ENCODE data around the gene PXYLP1. TPM values are rescaled to one million over a fixed set of nuclear protein-coding genes. Genes with fewer than 3 reads are reported as not detected.

PXYLP1 gene
- total RNA-seq, 3 donors from 2014 or later (not counting 1 experiment from before 2014, with no cell fraction given): 13.0 to 32.4 (median 21.7) TPM

GRCh38 chr3:141234283-141234682 lies 2.7 kb downstream of the PXYLP1 start:
- Mint-ChIP-seq H3K9me3 (no peaks in the 10 kb centered on the region), H3K27ac (peak overlapping the region; percentile 34 to 47), H3K36me3 (no peaks in the 10 kb centered on the region), H3K4me1 (peaks cover 76 to 83% of the 10 kb centered on the region in 2 donors), H3K4me3 (peak overlapping the region; percentile 28), H3K27me3 (ENCODE audit: low read depth in 2 of 2) (no peaks in the 10 kb centered on the region)
- ATAC-seq (no peak), DNase-seq (no peak)
- Histone ChIP-seq H3K27ac (ENCODE audit: low read length) (no peak overlapping the region), H3K36me3 (ENCODE audit: control insufficient read depth, insufficient read depth, low read length) (no peaks in the 10 kb centered on the region), H3K4me1 (ENCODE audit: control insufficient read depth, insufficient read depth, low read length) (peaks cover 53% of the 10 kb centered on the region), H3K4me3 (ENCODE audit: low read length) (no peak overlapping the region), H3K27me3 (ENCODE audit: control insufficient read depth, insufficient read depth, low read length) (no peaks in the 10 kb centered on the region), H3K9me3 (ENCODE audit: control insufficient read depth, insufficient read depth, low read length) (no peaks in the 10 kb centered on the region)
- intact Hi-C loops (cut with micrococcal nuclease): loop anchor here (10.0 kb wide), 1 partner anchor 221 kb away; no protein-coding TSS in a partner anchor
- TF ChIP-seq, protein P1, sequence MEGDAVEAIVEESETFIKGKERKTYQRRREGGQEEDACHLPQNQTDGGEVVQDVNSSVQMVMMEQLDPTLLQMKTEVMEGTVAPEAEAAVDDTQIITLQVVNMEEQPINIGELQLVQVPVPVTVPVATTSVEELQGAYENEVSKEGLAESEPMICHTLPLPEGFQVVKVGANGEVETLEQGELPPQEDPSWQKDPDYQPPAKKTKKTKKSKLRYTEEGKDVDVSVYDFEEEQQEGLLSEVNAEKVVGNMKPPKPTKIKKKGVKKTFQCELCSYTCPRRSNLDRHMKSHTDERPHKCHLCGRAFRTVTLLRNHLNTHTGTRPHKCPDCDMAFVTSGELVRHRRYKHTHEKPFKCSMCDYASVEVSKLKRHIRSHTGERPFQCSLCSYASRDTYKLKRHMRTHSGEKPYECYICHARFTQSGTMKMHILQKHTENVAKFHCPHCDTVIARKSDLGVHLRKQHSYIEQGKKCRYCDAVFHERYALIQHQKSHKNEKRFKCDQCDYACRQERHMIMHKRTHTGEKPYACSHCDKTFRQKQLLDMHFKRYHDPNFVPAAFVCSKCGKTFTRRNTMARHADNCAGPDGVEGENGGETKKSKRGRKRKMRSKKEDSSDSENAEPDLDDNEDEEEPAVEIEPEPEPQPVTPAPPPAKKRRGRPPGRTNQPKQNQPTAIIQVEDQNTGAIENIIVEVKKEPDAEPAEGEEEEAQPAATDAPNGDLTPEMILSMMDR (IDR thresholded peaks at IDR 0.05): no peak
- 40% methylated on average over 3 of the region's 3 CpGs for WGBS (ENCODE audit: insufficient coverage)

DNA sequence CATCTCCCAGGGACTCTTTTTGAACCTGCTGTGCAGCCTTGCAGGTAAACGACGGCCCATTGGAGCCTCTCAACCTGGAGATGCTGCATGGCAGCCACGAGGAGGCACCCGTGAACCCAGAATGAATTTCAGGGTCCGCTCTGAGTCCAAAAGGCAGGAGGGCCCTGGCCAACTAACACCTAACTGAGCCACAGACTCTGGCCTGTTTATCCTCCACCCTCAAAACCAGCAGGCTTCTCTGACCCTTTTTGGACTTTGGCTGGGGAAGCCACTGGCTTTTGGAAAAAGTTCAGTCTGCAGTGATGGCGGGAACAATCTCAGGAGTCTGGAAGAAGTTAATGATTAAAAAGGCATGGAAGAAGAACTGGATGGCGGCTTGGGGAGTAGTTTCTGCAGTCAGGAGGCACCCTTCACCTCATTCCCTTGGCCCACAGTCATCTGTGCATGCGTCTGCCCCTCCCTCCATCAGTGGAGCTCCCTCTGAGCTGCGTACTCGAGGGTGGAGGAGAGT lies 4.1 kb downstream of the PXYLP1 start:
- Histone ChIP-seq H3K4me1 (ENCODE audit: control insufficient read depth, insufficient read depth, low read length) (peaks cover 48% of the 10 kb centered on the region), H3K27me3 (ENCODE audit: control insufficient read depth, insufficient read depth, low read length) (no peaks in the 10 kb centered on the region), H3K4me3 (ENCODE audit: low read length) (no peak overlapping the region), H3K36me3 (ENCODE audit: control insufficient read depth, insufficient read depth, low read length) (no peaks in the 10 kb centered on the region), H3K27ac (ENCODE audit: low read length) (no peak overlapping the region), H3K9me3 (ENCODE audit: control insufficient read depth, insufficient read depth, low read length) (no peaks in the 10 kb centered on the region)
- TF ChIP-seq, protein P1 (IDR thresholded peaks at IDR 0.05): no peak
- no peak overlapping the region for H3K27ac Mint-ChIP-seq
- intact Hi-C loops (cut with micrococcal nuclease): loop anchor here (10.0 kb wide), 1 partner anchor 219 kb away; no protein-coding TSS in a partner anchor
- peaks cover 70 to 74% of the 10 kb centered on the region in 2 donors for H3K4me1 Mint-ChIP-seq
- H3K36me3 Mint-ChIP-seq: no peaks in the 10 kb centered on the region
- WGBS (ENCODE audit: insufficient coverage): 97% methylated on average over 8 of the region's 10 CpGs
- H3K9me3 Mint-ChIP-seq: no peaks in the 10 kb centered on the region
- H3K4me3 Mint-ChIP-seq: no peak overlapping the region
- H3K27me3 Mint-ChIP-seq (ENCODE audit: low read depth in 2 of 2): no peaks in the 10 kb centered on the region
- ATAC-seq (no peak), DNase-seq (peak in 1 of 2 donors; percentile 37)

DNA sequence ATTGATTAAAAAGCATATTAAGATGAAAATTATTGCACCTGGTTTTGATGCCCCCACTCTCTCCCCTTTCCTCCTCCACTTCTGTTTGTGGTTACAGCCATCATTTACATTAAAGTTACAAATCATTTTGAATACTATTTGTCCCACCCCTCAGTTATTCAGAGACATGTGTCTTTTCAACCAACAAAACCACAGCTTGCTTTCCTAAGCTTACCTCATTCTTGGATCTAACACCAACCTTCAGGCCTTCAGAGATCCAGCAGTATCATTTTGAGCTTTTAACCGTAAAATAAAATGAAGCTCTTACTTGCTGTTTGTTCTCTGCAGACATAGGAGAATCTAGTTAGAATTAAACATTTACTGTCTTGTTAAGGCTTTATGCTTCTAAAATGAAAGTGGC lies 4.7 kb downstream of the PXYLP1 start:
- no peak overlapping the region for H3K4me3 Mint-ChIP-seq
- peaks cover 44% of the 10 kb centered on the region for H3K4me1 ChIP-seq (ENCODE audit: control insufficient read depth, insufficient read depth, low read length)

More for the DNA sequence above, 4.7 kb downstream of the PXYLP1 start:
- Histone ChIP-seq H3K4me3 (ENCODE audit: low read length) (no peak overlapping the region), H3K36me3 (ENCODE audit: control insufficient read depth, insufficient read depth, low read length) (no peaks in the 10 kb centered on the region), H3K27me3 (ENCODE audit: control insufficient read depth, insufficient read depth, low read length) (no peaks in the 10 kb centered on the region), H3K27ac (ENCODE audit: low read length) (no peak overlapping the region), H3K9me3 (ENCODE audit: control insufficient read depth, insufficient read depth, low read length) (no peaks in the 10 kb centered on the region)
- intact Hi-C loops (cut with micrococcal nuclease): loop anchor here (10.0 kb wide), 1 partner anchor 218 kb away; no protein-coding TSS in a partner anchor
- no peaks in the 10 kb centered on the region for H3K9me3 Mint-ChIP-seq
- H3K27ac Mint-ChIP-seq: no peak overlapping the region
- H3K27me3 Mint-ChIP-seq (ENCODE audit: low read depth in 2 of 2): no peaks in the 10 kb centered on the region
- DNase-seq (no peak), ATAC-seq (no peak)
- TF ChIP-seq, protein P1 (IDR thresholded peaks at IDR 0.05): no peak
- 86% methylated on average over 1 of the region's 1 CpG for WGBS (ENCODE audit: insufficient coverage)
- peaks cover 64 to 69% of the 10 kb centered on the region in 2 donors for H3K4me1 Mint-ChIP-seq
- no peaks in the 10 kb centered on the region for H3K36me3 Mint-ChIP-seq
